K562 (cell line): ENCODE data around the gene UBE2O. TPM values are rescaled to one million over a fixed set of nuclear protein-coding genes. Genes with fewer than 3 reads are reported as not detected.

Experiments used
- ATF3 ChIP-seq, 2 experiments: fragments of 450-650 bp in 1 of 2; sonication (generic) in 1 of 2; formaldehyde crosslinking in 1 of 2; IDR thresholded peaks in 1 of 2; conservative IDR thresholded peaks in 1 of 2; 2 replicates each; pipeline versions ENCODE4 v1.6.1 to v1.8.1; 2016 to 2023; ENCODE audit warnings: mild to moderate bottlenecking in 2 of 2, moderate library complexity in 2 of 2, inconsistent platforms in 1 of 2, missing genetic modification reagents in 1 of 2
- BRD4 ChIP-seq: fragments of 200-600 bp; sonication (generic); IDR thresholded peaks from 2 replicates; pipeline ENCODE4 v1.6.1; 2017; ENCODE audit warnings: inconsistent platforms
- COPS2 ChIP-seq: fragments of 450-650 bp; conservative IDR thresholded peaks from 2 replicates; pipeline ENCODE4 v1.6.1; 2016; ENCODE audit warnings: mild to moderate bottlenecking, moderate library complexity
- HDAC1 ChIP-seq, 2 experiments: fragments of 450-650 bp; IDR thresholded peaks; 2 replicates each; pipeline ENCODE4 v1.6.1; 2016 to 2017; ENCODE audit warnings: inconsistent platforms in 1 of 2, mild to moderate bottlenecking in 1 of 2, moderate library complexity in 1 of 2
- HMG20A ChIP-seq: fragments of 450-650 bp; formaldehyde crosslinking; conservative IDR thresholded peaks from 2 replicates; pipeline ENCODE4 v1.4.0; 2020; ENCODE audit warnings: mild to moderate bottlenecking, mixed read lengths
- HMG20B ChIP-seq: fragments of 250-450 bp; sonication (Bioruptor Pico); IDR thresholded peaks from 2 replicates; pipeline ENCODE4 v1.5.0; 2021; ENCODE audit warnings: mild to moderate bottlenecking
- HNRNPH1 ChIP-seq: fragments of 200-400 bp; formaldehyde crosslinking; optimal IDR thresholded peaks from 2 replicates; pipeline ENCODE3; 2017; ENCODE audit warnings: low read depth, mild to moderate bottlenecking, low read length, moderate library complexity
- JUND ChIP-seq, 2 experiments: IDR thresholded peaks; 2 replicates in 1 of 2; 3 replicates in 1 of 2; pipeline ENCODE4 v1.6.1; 2011; ENCODE audit warnings: borderline replicate concordance in 2 of 2, low read depth in 2 of 2, low read length in 2 of 2, improper control_type of control experiment in 1 of 2, missing biosample characterization in 1 of 2, missing genetic modification characterization in 1 of 2, missing genetic modification reagents in 1 of 2
- KLF10 ChIP-seq: fragments of 250-450 bp; sonication (Bioruptor Pico); IDR thresholded peaks from 2 replicates; pipeline ENCODE4 v1.6.1; 2021; ENCODE audit warnings: matching md5 sums
- MXD1 ChIP-seq: fragments of 250-450 bp; sonication (Bioruptor Pico); IDR thresholded peaks from 2 replicates; pipeline ENCODE4 v1.8.0; 2021; ENCODE audit warnings: borderline replicate concordance, mild to moderate bottlenecking, moderate library complexity; ENCODE audit not compliant: poor library complexity, severe bottlenecking
- SNIP1 ChIP-seq: fragments of 450-650 bp; IDR thresholded peaks from 2 replicates; pipeline ENCODE4 v1.7.1; 2017; ENCODE audit warnings: low read depth, mild to moderate bottlenecking
- TEAD1 ChIP-seq, 2 experiments: fragments of 450-650 bp in 1 of 2; sonication (generic) in 1 of 2; formaldehyde crosslinking; IDR thresholded peaks; 2 replicates each; pipeline versions ENCODE4 v1.4.0 to v1.8.0; 2020 to 2022; ENCODE audit warnings: mild to moderate bottlenecking in 2 of 2, missing genetic modification reagents in 1 of 2
- U2AF2 ChIP-seq: fragments of 200-400 bp; formaldehyde crosslinking; optimal IDR thresholded peaks from 2 replicates; pipeline ENCODE3; 2017; ENCODE audit warnings: low read depth, mild to moderate bottlenecking, low read length
- USF2 ChIP-seq: sonication (generic); formaldehyde crosslinking; IDR thresholded peaks from 2 replicates; pipeline ENCODE4 v1.5.0; 2020; ENCODE audit warnings: missing genetic modification reagents
- WHSC1 ChIP-seq: IDR thresholded peaks from one replicate; pipeline ENCODE4 v1.6.1; 2012; ENCODE audit warnings: low read length, control low read depth, inconsistent platforms
- ZNF644 ChIP-seq: fragments of 200-800 bp; sonication (Bioruptor generic); IDR thresholded peaks from 2 replicates; pipeline ENCODE4 v1.6.1; 2016; ENCODE audit warnings: low read depth, missing genetic modification characterization, missing compliant biosample characterization
- ZNF830 ChIP-seq: fragments of 250-450 bp; sonication (Bioruptor Pico); IDR thresholded peaks from 2 replicates; pipeline ENCODE4 v1.5.0; 2021; ENCODE audit warnings: mild to moderate bottlenecking
- polyA plus RNA-seq, 8 experiments: library from polyadenylated mRNA; depleted of rRNA in 4 of 8; stranded (reverse) in 5 of 8; unstranded in 3 of 8; fragments of >200 nt; fragmentation: Nextera tagmentation in 2 of 8; fragmentation: Illumina TruSeq in 1 of 8; extraction: Ambion mirVana in 2 of 8; extraction: Trizol in 1 of 8; gene quantifications; 2 replicates each; pipeline versions ENCODE4 v1.2.1 to v1.2.3, GENCODE V29; 2011 to 2014; ENCODE audit warnings: inconsistent platforms in 1 of 8, missing spikeins in 1 of 8
- total RNA-seq, 7 experiments: library from RNA; depleted of rRNA in 6 of 7; stranded (reverse); fragments of >200 nt in 6 of 7; fragmentation: Illumina TruSeq in 2 of 7; extraction: Trizol in 2 of 7; gene quantifications; 2 replicates each; pipeline versions ENCODE4 v1.2.1 to v1.2.3, GENCODE V29; 2011 to 2021; ENCODE audit warnings: low replicate concordance in 1 of 7
- TF ChIP-seq, protein P1 (sequence below): fragments of 250-450 bp; sonication (Bioruptor Pico); IDR thresholded peaks from 2 replicates; pipeline ENCODE4 v1.4.0; 2020; ENCODE audit warnings: mild to moderate bottlenecking, moderate library complexity
- TF ChIP-seq, protein P2 (sequence below): conservative IDR thresholded peaks from 2 replicates; pipeline ENCODE4 v1.6.1; 2011; ENCODE audit warnings: low read depth, mild to moderate bottlenecking, low read length; ENCODE audit not compliant: control insufficient read depth
- TF ChIP-seq, protein P3 (sequence below), 2 experiments: fragments of 450-650 bp; conservative IDR thresholded peaks; 2 replicates each; pipeline ENCODE4 v1.6.1; 2017; ENCODE audit warnings: mild to moderate bottlenecking in 2 of 2, moderate library complexity in 2 of 2

UBE2O gene
- total and polyA plus RNA-seq, 9 of the 15 experiments (the other 6 are each of a cell fraction or from before 2014, with no cell fraction given), result 1.6 to 39.7 (median 13.3) TPM

GRCh38 chr17:76382803-76383545, 70.0 kb downstream of the UBE2O start (continued):
- TF ChIP-seq, protein P1, sequence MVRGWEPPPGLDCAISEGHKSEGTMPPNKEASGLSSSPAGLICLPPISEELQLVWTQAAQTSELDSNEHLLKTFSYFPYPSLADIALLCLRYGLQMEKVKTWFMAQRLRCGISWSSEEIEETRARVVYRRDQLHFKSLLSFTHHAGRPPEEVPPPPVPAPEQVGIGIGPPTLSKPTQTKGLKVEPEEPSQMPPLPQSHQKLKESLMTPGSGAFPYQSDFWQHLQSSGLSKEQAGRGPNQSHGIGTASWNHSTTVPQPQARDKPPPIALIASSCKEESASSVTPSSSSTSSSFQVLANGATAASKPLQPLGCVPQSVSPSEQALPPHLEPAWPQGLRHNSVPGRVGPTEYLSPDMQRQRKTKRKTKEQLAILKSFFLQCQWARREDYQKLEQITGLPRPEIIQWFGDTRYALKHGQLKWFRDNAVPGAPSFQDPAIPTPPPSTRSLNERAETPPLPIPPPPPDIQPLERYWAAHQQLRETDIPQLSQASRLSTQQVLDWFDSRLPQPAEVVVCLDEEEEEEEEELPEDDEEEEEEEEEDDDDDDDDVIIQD (CRISPR knock-in tag), result no peak
- TF ChIP-seq U2AF2 (no peak), HDAC1 (IDR thresholded peaks at IDR 0.05) (no peak), ATF3 (IDR thresholded peaks at IDR 0.05) (peak; percentile 79), ATF3 (CRISPR knock-in tag; conservative IDR thresholded peaks at IDR 0.05) (no peak), TEAD1 (CRISPR knock-in tag; IDR thresholded peaks at IDR 0.05) (peak in 1 of 2 experiments; percentile 76; a peak in 1 of 4 replicates), ZNF830 (CRISPR knock-in tag) (no peak), HMG20B (CRISPR knock-in tag) (no peak), HNRNPH1 (no peak), ZNF644 (tag) (no peak), KLF10 (CRISPR knock-in tag) (no peak), MXD1 (CRISPR knock-in tag) (no peak), WHSC1 (no peak), USF2 (no peak), BRD4 (no peak), SNIP1 (no peak), COPS2 (no peak), JUND (IDR thresholded peaks at IDR 0.05; ENCODE audit: borderline replicate concordance, low read depth, low read length) (peak; percentile 40; the same call in 1 of the 2 replicates), JUND (tag; IDR thresholded peaks at IDR 0.05; ENCODE audit: borderline replicate concordance, low read depth, low read length) (no peak; the same call in 2 of the 3 replicates), HMG20A (CRISPR knock-in tag) (no peak)
- TF ChIP-seq, protein P2, sequence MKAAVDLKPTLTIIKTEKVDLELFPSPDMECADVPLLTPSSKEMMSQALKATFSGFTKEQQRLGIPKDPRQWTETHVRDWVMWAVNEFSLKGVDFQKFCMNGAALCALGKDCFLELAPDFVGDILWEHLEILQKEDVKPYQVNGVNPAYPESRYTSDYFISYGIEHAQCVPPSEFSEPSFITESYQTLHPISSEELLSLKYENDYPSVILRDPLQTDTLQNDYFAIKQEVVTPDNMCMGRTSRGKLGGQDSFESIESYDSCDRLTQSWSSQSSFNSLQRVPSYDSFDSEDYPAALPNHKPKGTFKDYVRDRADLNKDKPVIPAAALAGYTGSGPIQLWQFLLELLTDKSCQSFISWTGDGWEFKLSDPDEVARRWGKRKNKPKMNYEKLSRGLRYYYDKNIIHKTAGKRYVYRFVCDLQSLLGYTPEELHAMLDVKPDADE, result 0 out of 2 replicates have a peak, but pooled peaks have one; percentile 11
- TF ChIP-seq, protein P3, sequence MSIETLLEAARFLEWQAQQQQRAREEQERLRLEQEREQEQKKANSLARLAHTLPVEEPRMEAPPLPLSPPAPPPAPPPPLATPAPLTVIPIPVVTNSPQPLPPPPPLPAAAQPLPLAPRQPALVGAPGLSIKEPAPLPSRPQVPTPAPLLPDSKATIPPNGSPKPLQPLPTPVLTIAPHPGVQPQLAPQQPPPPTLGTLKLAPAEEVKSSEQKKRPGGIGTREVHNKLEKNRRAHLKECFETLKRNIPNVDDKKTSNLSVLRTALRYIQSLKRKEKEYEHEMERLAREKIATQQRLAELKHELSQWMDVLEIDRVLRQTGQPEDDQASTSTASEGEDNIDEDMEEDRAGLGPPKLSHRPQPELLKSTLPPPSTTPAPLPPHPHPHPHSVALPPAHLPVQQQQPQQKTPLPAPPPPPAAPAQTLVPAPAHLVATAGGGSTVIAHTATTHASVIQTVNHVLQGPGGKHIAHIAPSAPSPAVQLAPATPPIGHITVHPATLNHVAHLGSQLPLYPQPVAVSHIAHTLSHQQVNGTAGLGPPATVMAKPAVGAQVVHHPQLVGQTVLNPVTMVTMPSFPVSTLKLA (conservative IDR thresholded peaks at IDR 0.05), result no peak; a peak in 1 of 4 replicates
